Measurements from ENCODE around the gene VEPH1.

Gene VEPH1

GRCh38 chr3:157242836-157243235, 260.4 kb downstream of the VEPH1 start:
- no peak for DNase-seq

- no peak for DNase-seq
Measured at GRCh38 chr3:157241599-157241998, 261.6 kb downstream of the VEPH1 start.

GRCh38 chr3:157240408-157240807, 262.8 kb downstream of the VEPH1 start:
- DNase-seq: no peak

GRCh38 chr3:157239082-157239704, 264.0 kb downstream of the VEPH1 start:
- peak; percentile 86 for DNase-seq

- no peak for DNase-seq
Measured at GRCh38 chr3:157238457-157238856, 264.8 kb downstream of the VEPH1 start.

GRCh38 chr3:157237886-157238285, 265.3 kb downstream of the VEPH1 start:
- no peak for DNase-seq

- DNase-seq: no peak
Measured at GRCh38 chr3:157235291-157235690, 267.9 kb downstream of the VEPH1 start.

- no peak for DNase-seq
Measured at GRCh38 chr3:157233923-157234322, 269.3 kb downstream of the VEPH1 start.

- DNase-seq: no peak
Measured at GRCh38 chr3:157232141-157232540, 271.1 kb downstream of the VEPH1 start.

GRCh38 chr3:157231071-157231470, 272.1 kb downstream of the VEPH1 start:
- DNase-seq: no peak

- no peak for DNase-seq
Measured at GRCh38 chr3:157226173-157226847, 276.9 kb downstream of the VEPH1 start.

- no peak for DNase-seq
Measured at GRCh38 chr3:157225001-157225400, 278.2 kb downstream of the VEPH1 start.

GRCh38 chr3:157220883-157221282, 282.3 kb downstream of the VEPH1 start:
- no peak for DNase-seq

GRCh38 chr3:157220211-157220610, 283.0 kb downstream of the VEPH1 start:
- DNase-seq: no peak

GRCh38 chr3:157219215-157219614, 284.0 kb downstream of the VEPH1 start:
- DNase-seq: no peak
